NOMO-1 treated with dmso at 0.1 percent for 144 hours (cell line): ENCODE results near the gene IDUA.
"Not testable (repeated sequence)": the region's sequence is repeated elsewhere in the genome, so short reads cannot be mapped to it uniquely, and the experiment has no call there.

ENCODE experiments used
- DNase-seq: peaks from one replicate; lab custom pipeline; 2025; ENCODE audit not compliant: unreplicated experiment; lab: John Stamatoyannopoulos, UW

Gene IDUA

DNA sequence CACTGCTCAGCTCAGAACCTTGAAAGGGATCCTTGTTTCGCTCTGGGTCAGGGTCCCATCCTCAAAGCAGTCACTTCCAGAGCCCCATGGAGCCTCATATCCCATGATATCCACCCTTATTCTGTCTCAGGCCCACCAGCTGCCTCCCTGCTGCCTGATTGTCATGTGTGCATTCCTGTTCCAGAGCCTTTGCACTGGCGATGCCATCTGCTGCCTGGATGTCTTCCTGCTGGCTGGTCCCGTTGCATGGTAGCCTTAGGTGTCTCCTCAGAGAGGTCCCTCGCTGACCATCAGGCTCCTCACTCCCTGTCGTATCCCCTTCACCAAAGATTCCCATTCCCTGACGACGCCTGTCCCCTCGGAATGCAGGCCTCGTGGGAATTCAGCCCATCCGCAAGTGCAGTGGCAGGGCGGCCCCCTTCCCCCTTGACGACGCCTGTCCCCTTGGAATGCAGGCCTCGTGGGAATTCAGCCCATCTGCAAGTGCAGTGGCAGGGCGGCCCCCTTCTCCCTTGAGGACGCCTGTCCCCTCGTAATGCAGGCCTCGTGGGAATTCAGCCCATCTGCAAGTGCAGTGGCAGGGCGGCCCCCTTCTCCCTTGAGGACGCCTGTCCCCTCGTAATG lies 12.5 kb downstream of the IDUA start:
- DNase-seq = not testable (repeated sequence)

GRCh38 chr4:999882-1000425 lies 13.1 kb downstream of the IDUA start:
- DNase-seq = no peak

- DNase-seq = no peak
Measured at GRCh38 chr4:1000686-1001260, 13.9 kb downstream of the IDUA start.

- no peak for DNase-seq
Measured at GRCh38 chr4:1001561-1002130, 14.8 kb downstream of the IDUA start.

DNA sequence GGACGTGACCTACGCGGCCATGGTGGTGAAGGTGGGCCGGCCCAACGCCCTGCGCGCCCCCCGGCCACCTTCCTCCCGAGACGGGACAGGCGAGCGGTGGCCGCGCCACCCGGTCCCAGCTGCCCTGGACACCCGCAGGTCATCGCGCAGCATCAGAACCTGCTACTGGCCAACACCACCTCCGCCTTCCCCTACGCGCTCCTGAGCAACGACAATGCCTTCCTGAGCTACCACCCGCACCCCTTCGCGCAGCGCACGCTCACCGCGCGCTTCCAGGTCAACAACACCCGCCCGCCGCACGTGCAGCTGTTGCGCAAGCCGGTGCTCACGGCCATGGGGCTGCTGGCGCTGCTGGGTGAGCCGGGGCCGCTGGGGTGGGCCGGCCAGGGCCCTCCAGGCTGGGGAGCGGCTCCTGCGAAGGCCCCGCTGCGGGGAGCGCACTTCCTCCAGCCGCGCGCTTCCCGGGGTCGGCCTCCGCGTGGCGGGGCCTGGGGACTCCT lies 15.3 kb downstream of the IDUA start:
- no peak for DNase-seq

GRCh38 chr4:1002631-1003251 lies 15.9 kb downstream of the IDUA start:
- DNase-seq = no peak

GRCh38 chr4:1003271-1004070 lies 16.6 kb downstream of the IDUA start:
- DNase-seq = no peak

DNA sequence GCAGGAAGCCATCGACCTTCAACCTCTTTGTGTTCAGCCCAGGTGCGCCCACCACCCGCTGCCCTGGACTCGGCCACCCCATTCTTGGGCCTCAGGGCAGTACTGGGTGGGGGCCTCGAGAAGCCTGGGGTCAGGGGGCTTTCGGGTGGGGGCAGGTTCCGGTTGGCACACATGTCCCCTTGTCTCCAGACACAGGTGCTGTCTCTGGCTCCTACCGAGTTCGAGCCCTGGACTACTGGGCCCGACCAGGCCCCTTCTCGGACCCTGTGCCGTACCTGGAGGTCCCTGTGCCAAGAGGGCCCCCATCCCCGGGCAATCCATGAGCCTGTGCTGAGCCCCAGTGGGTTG lies 17.2 kb downstream of the IDUA start:
- DNase-seq = no peak

DNA sequence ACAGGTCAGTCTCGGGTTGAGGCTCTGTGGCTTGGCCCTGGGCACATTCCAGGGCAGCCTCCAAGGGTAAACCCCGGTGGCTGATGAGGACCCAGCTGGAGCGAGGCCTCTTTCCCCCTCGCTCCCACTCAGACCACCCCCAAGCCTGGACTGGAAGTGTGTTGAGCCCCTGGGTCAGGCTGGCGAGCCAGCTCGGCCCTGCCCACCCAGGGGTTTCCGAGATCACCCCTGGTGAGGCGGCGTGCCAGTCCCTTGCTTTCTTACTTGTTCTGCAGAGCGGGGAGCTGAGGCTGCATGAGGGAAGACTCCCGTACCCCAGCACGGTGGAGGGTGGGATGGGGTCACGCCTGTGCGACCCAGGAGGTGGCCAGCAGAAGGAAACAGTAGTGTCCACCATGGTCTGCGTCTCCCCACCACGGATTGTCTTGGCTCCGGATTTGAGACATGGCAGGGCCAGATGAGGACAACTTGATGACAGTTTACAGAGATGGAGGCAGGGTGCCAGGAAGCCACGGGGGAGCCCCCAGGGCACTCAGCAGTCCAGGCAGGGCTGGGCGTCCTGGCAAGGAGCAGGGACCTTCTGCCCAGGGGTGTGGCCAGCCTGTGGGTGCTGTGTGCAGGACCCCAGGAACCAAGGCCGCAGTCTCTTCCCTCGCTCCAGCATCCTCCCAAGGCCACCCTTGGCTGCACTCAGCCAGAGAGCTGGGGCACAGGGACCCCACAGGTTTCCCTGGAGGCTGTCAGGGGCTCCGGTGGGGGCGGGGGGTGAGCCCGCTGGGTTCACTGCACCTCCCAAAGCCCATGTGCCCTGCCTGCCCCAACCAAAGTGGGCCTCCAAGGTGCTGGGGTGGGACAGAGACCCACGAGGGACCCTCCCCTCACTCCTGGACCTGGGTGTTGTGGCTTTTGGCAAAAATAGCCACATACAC lies 18.0 kb downstream of the IDUA start:
- DNase-seq = no peak

DNA sequence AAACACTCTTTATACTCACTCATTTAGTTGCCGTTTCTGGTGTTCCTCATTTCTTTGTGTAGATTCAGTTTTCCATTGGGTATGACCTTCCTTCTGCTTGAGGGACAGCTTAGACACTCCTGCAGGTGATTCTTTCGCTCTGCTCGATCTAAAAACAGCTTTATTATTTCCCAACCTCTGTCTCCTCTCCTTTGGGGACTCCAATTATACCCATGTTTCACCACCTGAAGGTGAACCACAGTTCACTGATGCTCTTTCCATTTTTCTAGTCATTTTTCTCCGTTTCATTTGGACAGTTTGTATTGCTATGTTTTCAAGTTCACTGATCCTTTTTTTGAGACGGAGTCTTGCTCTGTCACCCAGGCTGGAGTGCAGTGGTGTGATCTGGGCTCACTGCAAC lies 20.0 kb downstream of the IDUA start:
- DNase-seq = no peak

DNA sequence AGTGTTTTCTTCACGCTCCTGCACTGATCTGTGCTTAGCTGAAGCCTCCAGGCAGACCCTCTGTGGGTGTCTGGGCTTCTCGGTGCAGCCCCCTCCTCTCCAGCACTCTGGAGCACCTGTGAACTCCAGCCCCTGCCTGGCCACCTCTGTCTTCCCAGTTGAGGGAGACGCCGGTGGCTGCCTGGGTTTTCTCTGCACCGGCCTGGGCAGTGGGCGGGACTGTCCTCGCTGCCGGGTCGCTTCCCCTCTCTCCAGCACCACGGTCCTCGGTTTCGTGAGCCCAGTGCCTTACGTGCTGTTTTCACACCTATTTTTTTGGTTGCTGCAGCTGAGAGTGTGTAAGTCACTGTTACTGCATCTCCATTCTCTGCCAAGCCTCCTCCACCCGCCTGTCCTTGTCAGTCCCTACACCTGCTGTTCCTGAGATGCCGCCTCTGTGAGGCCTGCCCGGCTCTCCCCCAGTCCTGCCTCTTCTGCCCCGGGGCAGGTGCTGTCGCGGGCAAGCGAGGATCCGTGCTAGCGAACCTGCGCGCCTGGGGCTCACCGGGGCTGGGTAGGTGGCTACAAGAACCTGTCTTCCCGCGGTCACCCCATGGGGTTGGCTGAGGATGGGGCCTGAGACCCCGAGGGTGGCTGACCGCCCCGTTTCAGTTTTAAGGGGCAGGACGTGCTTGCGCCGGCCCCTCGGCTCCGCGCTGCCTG lies 22.1 kb downstream of the IDUA start:
- DNase-seq = no peak

GRCh38 chr4:1009542-1010394 lies 22.9 kb downstream of the IDUA start:
- DNase-seq = peak; percentile 55

- peak; percentile 92 for DNase-seq
Measured at GRCh38 chr4:1010395-1011021, 23.7 kb downstream of the IDUA start.

DNA sequence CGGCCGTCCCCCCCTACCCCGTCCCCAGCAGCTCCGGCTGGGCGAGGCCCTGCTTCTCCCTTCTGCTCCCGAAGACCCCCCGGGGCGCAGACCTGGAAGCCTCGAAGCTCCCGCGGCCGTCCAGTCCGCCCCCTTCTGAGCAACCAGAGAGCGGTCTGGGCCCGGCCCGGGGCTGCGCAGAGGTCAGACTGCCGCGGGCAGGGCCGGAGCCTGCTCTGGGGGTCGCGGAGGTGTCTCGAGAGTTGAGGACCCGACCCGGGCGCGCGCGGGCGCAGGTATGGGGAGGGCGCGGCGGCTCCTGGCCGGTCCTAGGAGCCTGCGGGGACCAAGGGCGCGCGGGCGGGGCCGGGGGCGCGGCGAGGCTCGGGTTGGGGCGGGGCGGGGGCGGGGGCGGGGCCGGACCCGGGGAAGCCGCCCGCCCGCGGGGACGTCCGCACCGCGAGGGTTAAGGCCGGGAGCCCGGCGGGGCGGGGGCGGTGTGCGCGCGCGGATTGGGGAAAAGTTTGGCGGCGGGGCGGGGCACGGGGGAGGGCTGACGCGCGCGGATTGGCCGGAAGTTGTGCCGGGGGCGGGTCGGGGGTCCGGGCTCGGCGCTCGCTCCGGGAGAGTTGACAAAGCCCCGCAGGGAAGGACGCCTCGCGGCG lies 24.3 kb downstream of the IDUA start, which contains the start of gene FGFRL1:
FGFRL1 (plus strand) TSS at position 605 of the 644 bp plus-strand sequence. CDS start 860 bp downstream, outside the sequence.
- peak; percentile 82 for DNase-seq

DNA sequence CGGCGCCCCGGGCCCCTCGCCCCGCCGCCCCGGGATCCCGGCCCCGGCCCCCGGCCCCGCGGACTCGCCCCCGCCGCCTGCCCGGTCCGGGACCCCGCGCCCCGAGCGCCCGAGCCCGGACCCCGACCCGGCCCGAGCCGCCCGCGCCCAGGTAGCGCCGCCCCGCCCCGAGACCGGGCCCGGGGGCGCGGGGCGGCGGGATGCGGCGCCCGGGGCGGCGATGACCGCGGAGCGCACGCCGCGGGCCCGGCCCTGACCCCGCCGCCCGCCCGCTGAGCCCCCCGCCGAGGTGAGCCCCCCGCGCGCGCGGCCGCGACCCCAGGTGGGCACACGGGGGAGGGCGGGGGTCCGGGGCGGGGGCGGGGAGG lies 24.8 kb downstream of the IDUA start:
- no peak for DNase-seq

DNA sequence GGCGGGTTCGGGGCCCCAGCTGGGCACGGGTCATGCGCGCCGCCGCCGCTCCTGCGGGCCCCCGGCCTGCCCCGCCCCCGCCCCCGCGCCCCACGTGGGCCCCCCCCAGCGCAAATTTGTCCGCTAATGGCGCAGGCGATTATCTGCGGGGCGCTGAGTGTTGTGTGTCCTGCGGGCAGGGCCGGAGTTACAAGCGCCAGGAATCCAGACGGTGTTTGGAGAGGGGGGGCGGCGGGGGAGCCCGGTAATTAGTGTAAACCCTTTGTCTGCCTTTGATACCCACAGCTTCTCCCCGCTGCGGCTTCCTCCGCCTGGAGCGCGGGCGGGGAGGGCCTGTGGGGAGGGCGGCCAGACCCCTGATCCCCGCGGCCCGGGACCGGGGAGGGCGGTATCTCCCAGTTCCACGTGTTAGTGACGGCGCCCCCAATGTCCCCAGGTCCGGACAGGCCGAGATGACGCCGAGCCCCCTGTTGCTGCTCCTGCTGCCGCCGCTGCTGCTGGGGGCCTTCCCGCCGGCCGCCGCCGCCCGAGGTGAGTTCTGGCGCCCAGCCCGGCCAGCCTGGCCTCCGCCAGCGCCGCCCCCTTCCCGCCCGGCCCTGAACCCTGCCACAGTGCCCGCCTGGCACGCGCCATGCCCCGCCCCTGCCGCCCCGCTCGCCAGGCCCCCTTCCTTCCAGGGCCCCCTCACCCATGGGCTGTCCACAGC lies 25.3 kb downstream of the IDUA start:
- no peak for DNase-seq
